Activated CD4-positive, CD25-positive, alpha-beta regulatory T cell treated with anti-CD3 and anti-CD28 coated beads, Interleukin-2, amount 50 U/mL, for 72 hours (primary cell): ENCODE results near the gene KRTAP5-8.
"Not testable (repeated sequence)": the region's sequence is repeated elsewhere in the genome, so short reads cannot be mapped to it uniquely, and the experiment has no call there.

Experiments used
- DNase-seq: peaks from one replicate; pipeline ENCODE4 v3.0.0; 2021

The KRTAP5-8 gene

DNA sequence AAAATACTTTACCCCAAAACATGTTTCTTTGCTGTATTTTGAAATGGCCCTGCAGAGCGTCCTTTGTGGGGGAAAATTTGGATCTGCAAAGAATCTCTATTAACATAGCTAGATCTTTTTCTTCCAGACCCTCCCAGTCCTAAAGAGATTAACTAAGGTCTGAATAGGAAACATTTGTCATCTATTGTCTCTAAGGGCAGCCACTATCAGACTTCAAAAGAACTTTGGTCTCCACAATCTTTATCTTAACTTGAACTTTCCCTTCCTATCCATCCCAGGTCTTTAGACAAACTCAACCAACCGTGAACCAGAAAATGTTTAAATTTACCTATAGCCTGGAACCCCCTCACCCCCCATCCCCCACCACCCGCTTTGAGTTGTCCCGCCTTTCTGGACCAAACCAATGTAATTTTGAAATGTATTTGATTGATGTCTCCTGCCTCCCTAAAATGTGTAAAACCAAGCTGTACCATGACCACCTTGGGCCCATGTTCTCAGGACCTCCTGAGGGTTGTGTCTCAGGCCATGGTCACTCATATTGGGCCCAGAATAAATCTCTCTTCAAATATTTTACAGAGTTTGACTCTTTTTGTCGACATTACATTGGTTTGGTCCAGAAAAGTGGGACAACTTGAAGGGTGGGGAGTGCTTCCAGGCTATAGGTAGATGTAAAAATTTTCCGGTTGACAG is 6.8 kb downstream of the KRTAP5-8 start:
- DNase-seq: no peak

DNA sequence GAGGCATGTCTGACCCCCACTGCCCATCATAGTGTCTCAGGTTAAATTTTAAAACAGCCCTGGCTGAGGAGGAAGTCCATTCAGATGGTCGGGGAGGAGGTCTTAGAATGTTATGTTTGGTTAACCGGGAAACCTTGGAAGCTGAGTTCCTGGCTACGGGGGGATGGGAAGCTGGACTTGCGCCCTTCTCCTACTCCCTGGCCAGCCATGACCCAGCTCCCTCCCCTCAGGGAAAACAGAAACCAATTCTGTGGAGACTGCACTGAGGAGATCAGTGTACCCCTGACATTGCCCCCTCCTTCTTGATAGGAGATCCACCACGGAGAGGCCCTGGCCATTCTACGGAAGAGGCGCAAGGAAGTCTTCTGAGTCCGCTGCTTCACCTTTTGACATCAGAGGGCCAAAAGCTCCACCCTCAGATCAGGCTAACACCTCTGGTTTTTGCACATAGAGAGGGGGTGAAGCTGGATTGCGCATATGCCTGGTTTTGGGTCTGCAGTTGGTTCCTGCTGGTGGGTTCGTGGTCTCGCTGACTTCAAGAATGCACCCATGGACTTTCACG is 7.7 kb downstream of the KRTAP5-8 start:
- no peak for DNase-seq

DNA sequence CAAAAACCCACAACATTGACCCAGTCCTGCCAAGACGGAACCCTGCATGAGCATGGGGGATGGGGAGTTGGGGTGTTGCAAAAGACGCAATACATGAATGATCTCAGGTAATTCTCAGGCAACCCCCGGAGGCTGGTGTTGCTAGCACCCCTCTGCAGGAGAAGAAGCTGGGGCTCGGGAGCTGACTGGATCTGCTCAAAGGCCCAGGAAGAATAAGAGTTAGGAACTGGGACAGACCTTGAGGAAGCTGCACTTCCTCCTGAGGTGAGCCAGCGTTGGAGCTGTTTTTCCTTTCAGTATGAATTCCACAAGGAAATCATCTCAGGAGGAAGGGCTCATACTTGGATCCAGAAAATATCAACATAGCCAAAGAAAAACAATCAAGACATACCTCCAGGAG is 10.3 kb downstream of the KRTAP5-8 start, which contains the start of gene KRTAP5-9:
KRTAP5-9 (plus strand) TSS at position 301 of the 400 bp plus-strand sequence. CDS start 238 bp downstream, outside the sequence.
- DNase-seq: no peak

DNA sequence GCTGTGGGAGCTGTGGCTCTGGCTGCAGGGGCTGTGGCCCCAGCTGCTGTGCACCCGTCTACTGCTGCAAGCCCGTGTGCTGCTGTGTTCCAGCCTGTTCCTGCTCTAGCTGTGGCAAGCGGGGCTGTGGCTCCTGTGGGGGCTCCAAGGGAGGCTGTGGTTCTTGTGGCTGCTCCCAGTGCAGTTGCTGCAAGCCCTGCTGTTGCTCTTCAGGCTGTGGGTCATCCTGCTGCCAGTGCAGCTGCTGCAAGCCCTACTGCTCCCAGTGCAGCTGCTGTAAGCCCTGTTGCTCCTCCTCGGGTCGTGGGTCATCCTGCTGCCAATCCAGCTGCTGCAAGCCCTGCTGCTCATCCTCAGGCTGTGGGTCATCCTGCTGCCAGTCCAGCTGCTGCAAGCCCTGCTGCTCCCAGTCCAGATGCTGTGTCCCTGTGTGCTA is 10.9 kb downstream of the KRTAP5-8 start:
- no peak for DNase-seq

DNA sequence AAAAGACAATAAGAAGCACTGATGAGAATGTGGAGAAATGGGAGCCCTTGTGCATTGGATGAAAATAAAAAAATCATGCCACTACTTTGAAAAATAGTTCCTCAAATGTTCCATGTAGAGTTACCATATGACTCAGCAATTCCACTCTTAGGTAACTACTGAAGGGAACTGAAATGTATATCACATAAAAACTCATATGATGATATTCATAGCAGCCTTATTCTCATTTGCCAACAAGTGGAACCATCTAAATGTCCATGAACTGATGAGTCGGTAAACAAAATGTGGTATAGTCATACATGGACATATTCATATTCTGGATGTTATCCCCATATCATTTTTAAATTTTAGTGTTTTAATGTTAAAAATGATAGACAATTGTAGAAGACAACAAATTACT is 13.9 kb downstream of the KRTAP5-8 start:
- DNase-seq: no peak

DNA sequence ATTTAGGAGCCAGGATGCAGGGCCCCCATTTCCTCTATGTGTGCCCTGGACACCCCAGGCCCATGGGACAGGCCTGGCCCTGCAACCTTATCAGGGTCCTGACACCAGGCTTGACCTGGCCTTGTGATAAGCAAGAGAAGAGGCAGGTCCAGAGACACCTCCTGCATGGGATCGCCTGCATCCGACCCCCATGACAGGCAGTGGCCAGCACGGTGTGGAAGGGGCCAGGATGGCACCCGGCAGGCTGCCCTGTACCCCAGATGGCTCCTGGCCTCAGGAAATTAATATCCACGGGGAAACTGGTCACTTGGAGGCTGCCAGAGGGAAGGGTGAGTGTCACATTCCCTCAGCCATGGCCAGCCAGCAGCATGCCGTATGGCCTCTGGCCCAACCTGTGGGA is 17.2 kb downstream of the KRTAP5-8 start:
- no peak for DNase-seq

DNA sequence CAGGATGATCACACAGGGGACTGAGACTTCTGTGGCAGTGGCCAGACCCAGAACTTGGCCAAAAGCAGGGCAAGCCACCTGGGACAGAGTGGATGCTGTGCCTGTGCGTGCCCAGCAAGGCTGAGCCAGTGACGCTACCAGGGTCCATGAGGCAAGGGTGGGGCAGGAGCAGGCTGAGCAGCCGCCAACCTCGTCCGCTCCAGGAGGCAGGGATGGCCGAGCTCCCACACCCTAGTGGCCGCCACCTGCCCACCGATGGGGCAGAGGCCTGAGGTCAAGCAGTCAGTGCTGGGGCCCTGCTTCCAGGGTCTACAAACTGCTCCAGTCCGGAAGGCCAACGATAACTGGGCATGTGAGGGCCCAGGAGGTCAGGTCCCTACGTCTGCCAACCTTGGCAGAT is 17.7 kb downstream of the KRTAP5-8 start:
- DNase-seq: no peak

DNA sequence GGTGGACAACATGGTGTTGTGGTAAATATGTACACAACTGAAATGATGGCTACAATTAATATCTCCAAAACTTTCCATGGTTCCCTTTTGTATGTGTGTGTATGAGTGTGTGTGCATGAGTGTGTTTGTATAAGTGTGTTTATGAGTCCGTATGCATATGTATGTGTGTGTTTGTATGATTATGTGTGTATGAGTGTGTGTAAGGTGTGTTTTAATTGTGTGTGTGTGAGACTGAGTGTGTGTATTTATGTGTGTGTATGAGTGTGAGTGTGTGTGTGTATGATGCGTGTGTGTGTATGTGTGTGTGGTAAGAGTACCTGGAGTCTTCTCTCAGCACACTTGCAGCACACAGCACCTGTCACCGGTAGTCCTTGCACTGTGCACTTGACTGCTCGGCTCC is 18.2 kb downstream of the KRTAP5-8 start:
- no peak for DNase-seq

DNA sequence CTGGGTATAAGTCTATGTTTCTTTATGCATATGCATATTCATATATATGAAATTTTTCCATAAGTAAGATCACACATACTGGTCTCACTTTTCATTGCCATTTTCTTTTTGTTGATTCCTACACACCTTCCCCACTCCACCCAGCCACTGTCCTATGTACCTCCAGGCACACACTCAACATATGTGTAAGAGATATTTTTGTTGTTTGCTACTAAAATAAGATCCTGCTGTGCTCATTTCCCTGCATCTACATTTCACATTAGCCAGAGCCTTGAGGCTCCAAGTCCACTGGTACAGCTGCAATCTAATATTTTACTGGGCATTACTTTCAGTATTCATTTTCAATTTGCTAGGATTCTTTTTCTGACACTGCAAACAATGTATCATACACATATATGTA is 19.4 kb downstream of the KRTAP5-8 start:
- DNase-seq: no peak

DNA sequence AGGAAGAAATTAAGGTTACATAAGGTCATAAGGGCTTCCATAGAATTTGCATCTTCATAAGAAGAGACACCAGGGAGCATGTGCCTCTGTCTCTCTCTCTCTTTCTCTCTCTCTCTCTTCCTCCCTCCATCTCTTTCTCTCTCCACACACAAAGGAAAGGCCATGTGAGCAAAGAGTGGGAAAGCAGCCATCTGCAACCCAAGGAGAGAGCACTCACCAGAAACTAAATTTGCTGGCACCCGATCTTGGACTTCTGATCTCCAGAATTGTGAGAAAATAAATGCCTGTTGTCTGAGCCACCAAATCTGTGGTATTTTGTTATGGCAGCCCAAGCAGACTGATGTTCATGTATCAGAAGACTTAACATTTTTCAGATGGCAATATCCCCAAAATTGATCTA is 21.2 kb downstream of the KRTAP5-8 start:
- no peak for DNase-seq

DNA sequence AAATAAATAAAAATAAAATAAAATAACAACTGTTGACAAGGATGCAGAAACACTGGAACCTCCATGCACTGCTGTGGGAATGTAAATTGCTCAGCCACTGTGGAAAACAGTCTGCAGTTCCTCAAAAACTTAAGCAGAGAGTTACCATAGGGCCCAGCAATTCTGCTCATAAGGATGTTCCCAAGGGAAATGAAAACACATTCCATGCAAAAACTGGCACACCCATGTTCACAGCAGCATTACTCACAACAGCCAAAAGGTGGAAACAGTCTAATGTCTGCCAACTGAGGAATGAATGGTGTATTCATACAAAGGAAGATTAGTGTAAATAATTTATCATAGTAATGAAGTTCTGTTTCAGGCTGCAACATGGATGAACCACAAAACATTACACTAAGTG is 24.3 kb downstream of the KRTAP5-8 start:
- DNase-seq: no peak

DNA sequence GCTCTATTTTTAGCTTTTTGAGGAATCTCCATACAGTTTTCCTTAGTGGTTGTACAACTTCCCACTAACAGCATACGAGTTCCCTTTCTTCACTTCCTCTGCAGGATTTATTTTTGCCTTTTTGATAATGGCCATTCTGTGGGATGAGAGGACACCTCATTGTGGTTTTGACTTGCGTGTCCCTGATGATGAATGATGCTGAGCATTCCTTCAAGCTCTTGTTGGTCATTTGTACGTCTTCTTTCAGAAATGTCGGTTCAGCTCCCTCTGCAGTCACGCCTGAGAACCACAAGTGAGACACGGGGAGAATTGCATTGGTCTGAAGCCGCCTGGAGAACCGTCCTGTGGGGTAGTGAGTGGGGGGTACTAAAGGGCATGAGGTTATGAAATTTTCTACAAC is 25.6 kb downstream of the KRTAP5-8 start:
- no peak for DNase-seq

DNA sequence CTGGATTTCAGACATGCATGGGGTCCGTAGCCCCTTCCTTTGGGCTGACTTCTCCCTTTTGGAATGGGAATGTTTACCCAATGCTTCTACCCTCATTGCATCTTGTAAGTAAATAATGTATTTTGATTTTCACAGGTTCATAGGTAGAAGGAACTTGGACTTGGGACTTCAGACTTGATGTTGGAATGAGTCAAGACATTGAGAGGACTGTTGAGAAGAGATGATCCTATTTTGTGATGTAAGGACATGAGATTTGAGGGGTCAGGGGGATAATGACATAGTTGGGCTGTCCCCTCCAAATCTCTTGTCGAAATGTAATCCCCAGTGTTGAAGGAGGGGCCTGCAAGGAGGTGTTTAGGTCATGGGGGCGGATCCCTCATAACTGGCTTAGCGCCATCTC is 26.6 kb downstream of the KRTAP5-8 start:
- no peak for DNase-seq

DNA sequence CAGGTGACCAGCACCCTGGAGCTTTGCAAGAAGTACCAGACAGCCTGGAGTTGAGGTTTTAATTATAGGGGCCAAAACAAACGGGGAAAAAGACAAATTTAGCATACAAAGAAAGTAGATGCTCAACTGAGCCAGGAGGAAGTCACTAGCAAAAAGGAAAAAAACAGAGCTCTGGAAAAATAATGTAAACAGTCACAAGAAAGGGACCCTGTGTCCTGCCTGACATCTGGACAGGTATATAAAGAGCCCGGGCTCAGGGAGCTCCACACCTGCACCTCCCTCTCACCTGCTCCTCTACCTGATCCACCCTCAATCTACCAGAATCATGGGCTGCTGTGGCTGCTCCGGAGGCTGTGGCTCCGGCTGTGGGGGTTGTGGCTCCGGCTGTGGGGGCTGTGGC is 27.4 kb downstream of the KRTAP5-8 start, which contains the start of gene KRTAP5-10:
KRTAP5-10 (plus strand) TSS at position 301 of the 400 bp plus-strand sequence; CDS start at position 326, 25 bp downstream.
- no peak for DNase-seq

DNA sequence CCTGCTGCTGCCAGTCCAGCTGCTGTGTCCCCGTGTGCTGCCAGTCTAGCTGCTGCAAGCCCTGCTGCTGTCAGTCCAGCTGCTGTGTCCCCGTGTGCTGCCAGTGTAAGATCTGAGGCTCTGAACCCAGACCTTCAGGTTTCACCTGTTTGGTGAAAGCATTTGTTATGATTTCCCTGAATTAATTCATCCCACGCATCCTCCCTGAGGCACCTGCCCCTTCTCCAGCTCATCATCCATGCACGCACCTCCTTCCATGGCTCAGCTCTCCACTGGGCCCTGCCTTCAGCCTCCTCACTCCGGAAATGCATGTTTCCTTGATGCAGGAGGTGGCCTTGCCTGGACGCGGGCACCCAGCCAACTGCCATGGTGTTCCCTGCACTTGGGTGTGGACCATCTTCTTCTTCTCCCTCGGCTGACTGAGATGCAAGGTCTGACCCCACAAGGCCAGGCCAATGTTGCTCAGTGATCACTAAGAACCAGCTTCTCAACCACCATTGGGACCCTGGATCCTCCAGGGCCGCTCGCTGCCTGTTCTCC is 28.3 kb downstream of the KRTAP5-8 start:
- no peak for DNase-seq

DNA sequence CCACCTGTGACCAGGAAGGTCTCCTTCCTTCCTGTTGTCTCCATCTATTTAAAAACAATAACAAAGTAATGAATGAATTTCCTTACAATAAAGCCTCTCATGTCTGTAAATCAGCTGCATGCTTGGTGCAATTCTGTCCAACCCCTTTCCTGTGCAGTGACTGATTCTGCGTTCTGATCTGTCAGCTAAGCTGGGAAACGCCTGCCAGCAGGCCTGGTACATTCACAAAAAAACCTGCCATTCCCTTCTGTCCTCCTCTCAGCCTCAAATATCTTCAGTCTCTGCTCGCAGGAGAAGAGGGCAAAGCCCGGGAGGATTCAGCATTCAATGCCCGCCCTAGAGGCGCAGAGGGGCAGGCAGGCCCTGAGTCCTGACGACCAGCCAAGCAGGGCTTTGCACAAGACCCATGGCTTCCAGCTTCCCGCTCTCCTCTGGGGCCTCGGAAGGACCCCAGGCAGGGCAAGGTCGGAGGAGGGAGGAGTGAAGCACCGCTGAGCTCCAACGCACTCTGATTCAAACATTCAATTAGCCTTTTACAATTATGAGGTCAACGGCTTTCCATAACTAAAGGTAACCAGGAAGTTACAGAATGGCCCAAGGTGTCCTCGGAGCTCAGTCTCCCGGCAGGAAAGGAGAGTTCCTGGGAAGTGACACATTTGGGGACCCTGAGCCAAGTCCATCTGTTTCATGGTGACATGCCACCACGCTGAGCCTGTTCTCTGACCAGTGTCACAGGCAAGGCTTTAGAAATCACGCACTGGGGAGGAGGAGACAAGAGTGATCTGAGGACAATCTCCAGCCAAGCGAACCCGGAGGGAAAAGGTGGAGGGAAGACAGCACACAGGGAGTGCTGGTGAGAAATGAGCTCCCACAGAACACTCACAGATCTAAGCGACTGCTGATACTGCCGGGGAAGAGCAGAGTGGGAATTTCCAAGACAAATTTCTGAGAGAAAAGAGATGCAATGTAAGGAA is 29.1 kb downstream of the KRTAP5-8 start:
- DNase-seq: not testable (repeated sequence)

DNA sequence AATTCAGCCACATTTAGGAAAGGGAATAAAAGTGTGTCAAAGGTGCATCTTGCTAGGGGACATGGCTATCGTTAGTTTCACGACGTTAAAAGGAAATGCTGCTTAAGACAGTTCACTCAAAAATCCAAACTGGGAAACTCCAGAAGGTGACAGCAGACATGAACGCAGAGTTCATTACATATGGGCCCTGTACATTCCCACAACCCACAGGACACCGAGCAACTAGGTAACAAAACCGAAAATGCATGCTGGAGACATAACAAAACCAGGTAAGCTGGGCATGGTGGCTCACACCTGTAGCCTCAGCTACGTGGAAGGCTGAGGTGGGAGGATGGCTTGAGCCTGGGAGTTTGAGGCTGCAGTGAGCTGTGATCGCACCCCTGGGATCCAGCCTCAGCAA is 29.8 kb downstream of the KRTAP5-8 start:
- not testable (repeated sequence) for DNase-seq

DNA sequence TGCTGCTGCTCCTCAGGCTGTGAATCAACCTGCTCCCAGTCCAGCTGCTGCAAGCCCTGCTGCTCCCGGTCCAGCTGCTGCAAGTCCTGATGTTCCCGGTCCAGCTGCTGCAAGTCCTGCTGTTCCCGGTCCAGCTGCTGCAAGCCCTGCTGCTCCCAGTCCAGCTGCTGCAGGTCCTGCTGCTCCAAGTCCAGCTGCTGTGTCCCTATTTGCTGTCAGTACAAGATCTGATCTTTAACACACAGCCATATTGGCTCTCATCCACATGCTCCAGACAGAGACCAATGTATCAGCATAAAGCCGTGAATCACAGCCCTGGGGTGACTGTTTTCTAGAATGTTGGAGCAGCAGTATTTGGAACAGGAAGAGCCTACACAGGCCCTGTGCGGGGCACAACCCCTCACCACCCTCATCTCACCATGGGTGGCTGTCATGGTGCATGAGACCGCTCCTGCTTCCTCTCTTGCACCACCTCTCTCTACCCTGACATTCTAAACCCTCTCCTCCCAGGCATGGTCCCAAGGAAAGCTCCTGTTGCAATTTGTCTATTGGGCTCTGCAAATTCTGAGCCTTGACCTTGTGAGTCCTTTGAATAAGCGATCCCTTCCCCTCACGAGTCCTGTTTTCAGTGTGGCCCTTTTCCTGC is 31.0 kb downstream of the KRTAP5-8 start:
- no peak for DNase-seq

DNA sequence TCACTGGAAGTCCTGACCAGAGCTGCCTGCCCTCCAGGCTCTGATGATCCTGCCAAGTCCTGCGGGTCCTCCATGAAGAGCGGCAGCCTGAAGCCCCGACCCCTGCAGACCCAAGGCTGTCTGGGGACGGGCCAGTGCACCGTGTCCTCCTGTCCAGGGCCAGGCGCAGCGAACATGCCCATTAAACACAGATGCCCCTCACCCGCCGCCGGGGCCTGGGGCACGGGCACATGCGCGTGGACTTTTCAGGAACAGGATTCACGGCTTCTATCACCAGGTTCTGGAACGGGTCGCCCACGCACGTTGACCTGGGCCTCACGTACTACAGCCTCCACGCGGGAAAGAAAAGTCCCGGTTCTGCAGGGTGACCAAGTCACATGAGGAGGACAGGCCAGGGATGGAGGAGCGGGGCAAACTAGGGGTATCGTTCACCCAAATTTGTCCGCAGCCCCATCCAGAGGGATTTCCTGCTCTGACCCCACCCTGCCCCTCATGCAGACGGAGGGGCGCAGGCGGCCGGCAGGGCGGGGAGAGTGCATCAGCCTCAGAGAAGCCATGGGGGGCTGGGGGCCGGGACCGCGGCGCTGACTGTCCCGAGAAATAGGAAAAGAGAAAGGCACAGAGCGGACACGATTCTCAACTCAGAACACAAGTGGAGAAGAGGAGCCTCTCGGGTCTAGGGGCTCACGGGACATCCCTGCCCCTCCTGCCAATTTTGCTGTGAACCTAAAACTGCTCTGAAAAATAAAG is 33.5 kb downstream of the KRTAP5-8 start:
- DNase-seq: not testable (repeated sequence)

DNA sequence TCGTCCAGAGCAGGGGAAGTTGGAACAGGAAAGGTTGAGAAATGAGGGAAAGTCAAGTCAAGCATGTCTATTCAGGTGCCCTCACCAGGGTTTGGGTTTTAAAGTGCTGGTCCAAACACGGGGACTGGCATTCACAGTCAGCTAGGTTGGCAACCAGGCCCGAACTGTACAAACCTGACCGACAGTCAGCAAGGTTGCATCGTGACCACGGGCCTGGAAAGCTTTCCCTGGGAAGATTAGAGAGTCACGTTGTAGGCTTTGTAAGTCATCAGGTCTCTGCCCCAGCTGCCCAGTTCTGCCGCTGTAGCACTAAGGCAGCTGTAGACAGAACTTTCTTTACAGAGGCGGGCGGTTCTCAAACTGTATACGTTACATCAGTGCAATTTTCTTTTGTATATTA is 35.0 kb downstream of the KRTAP5-8 start:
- no peak for DNase-seq

DNA sequence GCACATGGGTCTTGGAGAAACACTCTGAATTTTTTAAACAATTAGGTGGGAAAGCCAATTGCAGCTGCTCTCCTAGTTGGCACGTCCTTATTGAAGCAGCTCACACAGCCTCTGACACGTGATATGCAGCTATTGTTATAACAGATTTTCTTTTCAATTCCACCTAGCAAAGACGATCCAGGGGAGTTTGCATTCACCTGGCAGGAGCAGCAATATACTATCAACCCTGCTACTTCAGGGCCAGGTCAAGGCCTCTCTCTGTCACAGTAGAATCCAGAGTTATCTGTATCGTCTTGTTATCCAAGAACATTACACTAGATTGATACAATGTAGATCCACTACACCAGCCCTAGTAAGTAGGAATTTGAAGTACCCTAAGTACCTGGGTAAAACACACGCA is 36.6 kb downstream of the KRTAP5-8 start:
- DNase-seq: no peak
